AG04450 (cell line): ENCODE data around the gene MAPK10. TPM values are rescaled to one million over a fixed set of nuclear protein-coding genes. Genes with fewer than 3 reads are reported as not detected.

ENCODE experiments used
- CTCF ChIA-PET: fragments of 300-600, 350-600 bp; formaldehyde crosslinking; extraction: SDS; loops from one replicate; lab custom pipeline; 2022; ENCODE audit warnings: antibody characterized with exemption, inconsistent platforms; lab: Charles Lee
- POLR2A ChIA-PET: fragments of 350-600 bp; formaldehyde crosslinking; extraction: SDS; loops from one replicate; lab custom pipeline; 2021; ENCODE audit warnings: antibody characterized with exemption, inconsistent platforms; lab: Yijun Ruan, JAX
- DNase-seq: peaks from one replicate; pipeline ENCODE4 v3.0.0-alpha.2; 2011; ENCODE audit warnings: low read depth, low spot score
- H3K27ac ChIP-seq: one replicate; pipeline ENCODE4 v1.5.1; 2012; ENCODE audit warnings: low read depth, low read length, control low read depth
- H3K27me3 ChIP-seq: one replicate; pipeline ENCODE4 v1.6.0; 2012; ENCODE audit warnings: low read length; ENCODE audit not compliant: control insufficient read depth, insufficient read depth
- H3K4me3 ChIP-seq: 2 replicates; pipeline ENCODE4 v1.5.1; 2011; ENCODE audit warnings: mild to moderate bottlenecking, low read depth, low read length, control low read depth
- H3K9me3 ChIP-seq: 2 replicates; pipeline ENCODE4 v1.5.1; 2012; ENCODE audit warnings: low read length; ENCODE audit not compliant: control insufficient read depth, insufficient read depth
- polyA plus RNA-seq: library from polyadenylated mRNA; depleted of rRNA; stranded (reverse); fragments of >200 nt; gene quantifications from 2 replicates; pipeline ENCODE4 v1.2.3, GENCODE V29; 2011
- TF ChIP-seq, protein P1 (sequence below): IDR thresholded peaks from 2 replicates; pipeline ENCODE4 v1.5.1; 2011; ENCODE audit warnings: low read depth, low read length, control low read depth, inconsistent platforms

The MAPK10 gene
- polyA plus RNA-seq, 1 experiment: 16.3 TPM

DNA sequence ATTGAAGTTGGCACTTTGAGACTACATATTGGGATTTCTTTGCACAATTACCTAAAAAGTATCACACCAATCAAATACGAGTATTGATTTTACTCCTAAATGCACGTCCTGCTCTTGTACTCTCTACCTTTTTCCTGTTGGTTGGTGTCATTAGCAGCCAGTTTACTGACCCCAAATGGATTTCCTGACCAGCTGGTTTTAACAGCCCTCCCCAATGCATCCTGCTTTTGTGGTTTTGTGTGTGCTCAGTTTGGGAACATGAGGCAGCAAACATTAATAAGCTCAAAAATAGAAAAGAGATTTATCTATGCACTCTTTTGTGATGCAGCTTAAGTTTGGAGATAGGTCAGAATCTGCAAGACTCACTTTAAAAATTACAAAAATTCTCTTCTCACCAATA lies 230.3 kb downstream of the MAPK10 start:
- POLR2A ChIA-PET: no interaction called here
- DNase-seq: no peak
- H3K27ac ChIP-seq: no peak overlapping the region
- CTCF ChIA-PET: interaction anchor here (0.8 kb wide), 1 partner anchor 12 kb away, joined by 3 read pairs; no protein-coding TSS in a partner anchor
- H3K27me3 ChIP-seq: no peaks in the 10 kb centered on the region
- no peak overlapping the region for H3K4me3 ChIP-seq
- TF ChIP-seq, protein P1, sequence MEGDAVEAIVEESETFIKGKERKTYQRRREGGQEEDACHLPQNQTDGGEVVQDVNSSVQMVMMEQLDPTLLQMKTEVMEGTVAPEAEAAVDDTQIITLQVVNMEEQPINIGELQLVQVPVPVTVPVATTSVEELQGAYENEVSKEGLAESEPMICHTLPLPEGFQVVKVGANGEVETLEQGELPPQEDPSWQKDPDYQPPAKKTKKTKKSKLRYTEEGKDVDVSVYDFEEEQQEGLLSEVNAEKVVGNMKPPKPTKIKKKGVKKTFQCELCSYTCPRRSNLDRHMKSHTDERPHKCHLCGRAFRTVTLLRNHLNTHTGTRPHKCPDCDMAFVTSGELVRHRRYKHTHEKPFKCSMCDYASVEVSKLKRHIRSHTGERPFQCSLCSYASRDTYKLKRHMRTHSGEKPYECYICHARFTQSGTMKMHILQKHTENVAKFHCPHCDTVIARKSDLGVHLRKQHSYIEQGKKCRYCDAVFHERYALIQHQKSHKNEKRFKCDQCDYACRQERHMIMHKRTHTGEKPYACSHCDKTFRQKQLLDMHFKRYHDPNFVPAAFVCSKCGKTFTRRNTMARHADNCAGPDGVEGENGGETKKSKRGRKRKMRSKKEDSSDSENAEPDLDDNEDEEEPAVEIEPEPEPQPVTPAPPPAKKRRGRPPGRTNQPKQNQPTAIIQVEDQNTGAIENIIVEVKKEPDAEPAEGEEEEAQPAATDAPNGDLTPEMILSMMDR: no peak
- H3K9me3 ChIP-seq: no peaks in the 10 kb centered on the region

DNA sequence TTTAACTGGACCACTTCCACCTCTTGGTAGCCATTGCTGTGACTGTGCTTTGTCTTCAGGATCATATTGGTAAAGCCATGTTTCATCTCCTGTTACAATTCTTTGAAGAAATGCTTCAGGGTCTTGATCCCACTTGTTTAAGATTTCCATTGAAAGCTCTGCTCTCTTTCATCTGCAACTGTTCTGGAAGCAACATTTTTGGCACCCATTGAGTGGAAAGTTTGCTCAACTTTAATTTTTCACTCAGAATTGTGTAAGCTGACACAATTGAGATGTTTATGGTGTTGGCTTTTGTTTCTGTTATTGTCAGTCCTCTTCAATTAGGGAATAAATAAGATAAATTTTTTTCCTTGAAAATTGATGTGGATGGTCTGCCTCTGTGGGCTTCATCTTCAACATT lies 237.4 kb downstream of the MAPK10 start:
- ChIA-PET CTCF (no interaction called here), POLR2A (no interaction called here)
- Histone ChIP-seq H3K9me3 (no peaks in the 10 kb centered on the region), H3K4me3 (no peak overlapping the region), H3K27ac (no peak overlapping the region), H3K27me3 (no peaks in the 10 kb centered on the region)
- TF ChIP-seq, protein P1: no peak
- DNase-seq: no peak

DNA sequence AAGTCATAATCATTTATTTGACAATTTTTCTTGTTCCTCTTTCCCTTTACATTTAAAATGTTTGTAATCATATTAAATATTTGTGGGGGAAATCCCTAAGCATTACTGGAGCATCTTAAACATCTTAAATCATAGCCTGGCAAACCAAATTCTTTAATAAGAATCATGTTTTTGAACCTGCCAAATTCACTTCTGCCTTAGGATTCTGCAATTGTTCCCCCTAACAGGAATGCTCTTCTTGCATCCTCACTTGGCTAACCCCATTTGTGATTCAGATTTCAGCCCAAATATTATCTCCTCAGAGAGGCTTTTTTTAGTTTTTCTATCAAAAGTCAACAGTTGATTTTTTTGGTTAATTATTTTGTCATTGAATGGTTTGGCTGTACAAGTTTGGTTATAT lies 241.1 kb downstream of the MAPK10 start:
- DNase-seq: no peak
- Histone ChIP-seq H3K27ac (no peak overlapping the region), H3K9me3 (no peaks in the 10 kb centered on the region), H3K27me3 (peaks cover 2% of the 10 kb centered on the region), H3K4me3 (no peak overlapping the region)
- ChIA-PET POLR2A (no interaction called here), CTCF (no interaction called here)
- TF ChIP-seq, protein P1: no peak

DNA sequence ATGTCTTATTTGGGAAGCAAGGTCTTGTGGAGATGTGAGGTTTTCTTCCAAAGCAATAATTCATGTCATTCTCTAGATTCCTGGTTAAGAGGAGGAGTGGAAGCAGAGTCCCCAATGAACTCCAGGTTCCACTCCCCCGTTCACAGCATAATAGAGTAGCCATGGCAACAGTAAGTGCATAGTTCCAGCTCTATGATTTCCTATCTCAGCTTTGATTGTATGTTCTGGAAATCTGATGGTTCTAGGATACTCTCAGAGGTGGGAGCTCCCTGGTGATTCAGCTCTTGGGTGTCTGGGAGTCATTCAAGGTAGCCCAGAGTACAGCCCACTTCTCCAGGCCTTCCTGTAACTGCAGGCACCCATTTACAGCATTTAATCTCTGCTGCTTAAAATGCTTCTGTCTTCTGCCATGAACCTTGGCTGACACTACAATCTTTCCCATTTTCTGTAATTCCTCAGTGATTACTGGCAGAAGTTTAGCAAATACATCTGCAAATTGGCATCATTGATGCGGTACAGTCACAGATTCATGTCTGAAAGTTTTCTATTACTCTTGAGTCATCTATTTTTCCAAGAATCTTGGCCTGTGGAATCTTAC lies 242.0 kb downstream of the MAPK10 start:
- TF ChIP-seq, protein P1: no peak
- ChIA-PET POLR2A (no interaction called here), CTCF (no interaction called here)
- Histone ChIP-seq H3K9me3 (no peaks in the 10 kb centered on the region), H3K4me3 (no peak overlapping the region), H3K27ac (no peak overlapping the region), H3K27me3 (peaks cover 2% of the 10 kb centered on the region)
- DNase-seq: peak; percentile 30

DNA sequence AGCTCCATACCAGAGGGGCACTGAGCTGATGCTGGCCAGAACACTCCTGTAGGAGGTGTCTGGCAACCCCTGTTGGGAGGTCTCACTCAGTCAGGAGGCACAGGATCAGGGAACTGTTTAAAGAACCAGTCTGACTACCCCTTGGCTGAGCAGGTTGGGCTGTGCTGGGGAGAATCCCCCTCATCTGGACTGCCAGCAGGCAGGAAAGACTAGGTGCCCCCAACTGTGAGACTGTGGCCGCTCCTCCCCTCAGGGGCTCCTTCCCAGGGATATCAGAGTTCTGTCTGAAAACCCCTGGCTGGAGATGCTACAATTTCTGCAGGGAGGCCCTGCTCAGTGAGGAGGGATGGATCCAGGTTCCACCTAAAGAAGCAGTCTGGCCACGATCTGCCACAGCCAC lies 245.3 kb downstream of the MAPK10 start:
- no peaks in the 10 kb centered on the region for H3K9me3 ChIP-seq
- TF ChIP-seq, protein P1: no peak
- no peak overlapping the region for H3K4me3 ChIP-seq
- no peak for DNase-seq
- POLR2A ChIA-PET: no interaction called here
- peaks cover 2% of the 10 kb centered on the region for H3K27me3 ChIP-seq
- no peak overlapping the region for H3K27ac ChIP-seq
- CTCF ChIA-PET: no interaction called here
